Liver (tissue), 9 donors: ENCODE data around the gene TWIST2. TPM values are rescaled to one million over a fixed set of nuclear protein-coding genes. Genes with fewer than 3 reads are reported as not detected.

ENCODE experiments used
- DNase-seq: peaks from one replicate; pipeline ENCODE4 v3.0.0-alpha.2; 2017; ENCODE audit warnings: low spot score
- H3K27ac ChIP-seq, 2 donors: one replicate each; pipeline ENCODE4 v1.7.0; 2013; ENCODE audit warnings: inconsistent platforms in 2 of 2, low read length in 2 of 2, control low read depth in 1 of 2, low read depth in 1 of 2, mild to moderate bottlenecking in 1 of 2
- H3K27me3 ChIP-seq, 4 donors: one replicate each; pipeline versions ENCODE4 v1.6.1 to v1.7.0; 2013; ENCODE audit warnings: low read length in 3 of 4, inconsistent platforms in 1 of 4, mild to moderate bottlenecking in 1 of 4, moderate library complexity in 1 of 4; ENCODE audit not compliant: control insufficient read depth in 4 of 4, insufficient read depth in 4 of 4
- H3K36me3 ChIP-seq, 4 donors: one replicate each; pipeline versions ENCODE4 v1.6.1 to v1.7.0; 2013; ENCODE audit warnings: low read length in 3 of 4, mild to moderate bottlenecking in 3 of 4, low read depth in 1 of 4, moderate library complexity in 1 of 4; ENCODE audit not compliant: control insufficient read depth in 4 of 4, insufficient read depth in 3 of 4
- H3K4me1 ChIP-seq, 4 donors: one replicate each; pipeline versions ENCODE4 v1.6.1 to v1.7.0; 2013; ENCODE audit warnings: low read length in 3 of 4, mild to moderate bottlenecking in 3 of 4, moderate library complexity in 1 of 4; ENCODE audit not compliant: control insufficient read depth in 4 of 4, insufficient read depth in 4 of 4
- H3K4me3 ChIP-seq, 3 donors: one replicate each; pipeline versions ENCODE4 v1.6.1 to v1.7.0; 2013; ENCODE audit warnings: low read length in 3 of 3, control low read depth in 1 of 3, low read depth in 1 of 3, mild to moderate bottlenecking in 1 of 3
- H3K9ac ChIP-seq, 2 donors: one replicate each; pipeline ENCODE4 v1.7.0; 2013; ENCODE audit warnings: low read length in 2 of 2, mild to moderate bottlenecking in 2 of 2, moderate library complexity in 2 of 2, control low read depth in 1 of 2, low read depth in 1 of 2
- H3K9me3 ChIP-seq, 4 donors: one replicate each; pipeline versions ENCODE4 v1.6.1 to v1.7.0; 2013; ENCODE audit warnings: low read length in 3 of 4; ENCODE audit not compliant: control insufficient read depth in 4 of 4
- ATF3 ChIP-seq: IDR thresholded peaks from 2 replicates; pipeline ENCODE4 v1.6.1; 2016; ENCODE audit warnings: antibody characterized with exemption
- CTCF ChIP-seq: fragments of 150-350 bp; IDR thresholded peaks from 2 replicates; pipeline ENCODE4 v1.5.1; 2017; ENCODE audit warnings: improper control_type of control experiment, low read depth, low read length; ENCODE audit not compliant: missing input control
- EGR1 ChIP-seq, 2 donors: IDR thresholded peaks; 2 replicates each; pipeline ENCODE4 v1.6.1; 2016 to 2018; ENCODE audit warnings: antibody characterized with exemption in 2 of 2, low read depth in 2 of 2
- FOXA1 ChIP-seq: IDR thresholded peaks from 2 replicates; pipeline ENCODE4 v1.6.1; 2016; ENCODE audit warnings: antibody characterized with exemption
- FOXA2 ChIP-seq: IDR thresholded peaks from 2 replicates; pipeline ENCODE4 v1.6.1; 2016; ENCODE audit warnings: antibody characterized with exemption
- GABPA ChIP-seq, 2 donors: IDR thresholded peaks in 1 of 2; conservative IDR thresholded peaks in 1 of 2; 2 replicates each; pipeline ENCODE4 v1.6.1; 2016; ENCODE audit warnings: antibody characterized with exemption in 2 of 2, mild to moderate bottlenecking in 1 of 2, moderate library complexity in 1 of 2
- HNF4A ChIP-seq, 2 donors: conservative IDR thresholded peaks; 2 replicates each; pipeline ENCODE4 v1.6.1; 2016; ENCODE audit warnings: antibody characterized with exemption in 2 of 2, mild to moderate bottlenecking in 2 of 2
- HNF4G ChIP-seq: IDR thresholded peaks from 2 replicates; pipeline ENCODE4 v1.6.1; 2016; ENCODE audit warnings: antibody characterized with exemption
- JUND ChIP-seq, 2 donors: IDR thresholded peaks; 2 replicates each; pipeline ENCODE4 v1.6.1; 2016; ENCODE audit warnings: antibody characterized with exemption in 2 of 2
- MAX ChIP-seq: IDR thresholded peaks from 2 replicates; pipeline ENCODE4 v1.6.1; 2016; ENCODE audit warnings: antibody characterized with exemption
- NR2F2 ChIP-seq: IDR thresholded peaks from 2 replicates; pipeline ENCODE4 v1.6.1; 2016; ENCODE audit warnings: antibody characterized with exemption
- REST ChIP-seq: IDR thresholded peaks from 2 replicates; pipeline ENCODE4 v1.6.1; 2016; ENCODE audit warnings: antibody characterized with exemption, mild to moderate bottlenecking
- RXRA ChIP-seq, 2 donors: IDR thresholded peaks; 2 replicates each; pipeline ENCODE4 v1.6.1; 2017 to 2018; ENCODE audit warnings: antibody characterized with exemption in 2 of 2, mild to moderate bottlenecking in 1 of 2
- SP1 ChIP-seq: IDR thresholded peaks from 2 replicates; pipeline ENCODE4 v1.6.1; 2018; ENCODE audit warnings: antibody characterized with exemption, mild to moderate bottlenecking
- TAF1 ChIP-seq: conservative IDR thresholded peaks from 2 replicates; pipeline ENCODE4 v1.6.1; 2016; ENCODE audit warnings: antibody characterized with exemption, mild to moderate bottlenecking
- YY1 ChIP-seq: IDR thresholded peaks from 2 replicates; pipeline ENCODE4 v1.6.1; 2016; ENCODE audit warnings: antibody characterized with exemption, mild to moderate bottlenecking
- ZBTB33 ChIP-seq: IDR thresholded peaks from 2 replicates; pipeline ENCODE4 v1.6.1; 2016; ENCODE audit warnings: antibody characterized with exemption
- WGBS: extraction: QIAGEN DNeasy Blood & Tissue Kit; methylation state at CpG from one replicate; pipeline ENCODE4 v1.1.7; 2013; 5-methylcytosine and 5-hydroxymethylcytosine counted together
- polyA plus RNA-seq, 2 donors: library from polyadenylated mRNA; stranded (reverse) in 1 of 2; unstranded in 1 of 2; fragments of 200-250 nt in 1 of 2; fragments of >200 nt in 1 of 2; fragmentation: Nextera tagmentation in 1 of 2; extraction: Ambion mirVana in 1 of 2; gene quantifications; one replicate each; pipeline versions ENCODE4 v1.2.1 to v1.2.3, GENCODE V29; 2013 to 2015
- total RNA-seq, 2 donors: library from RNA; depleted of rRNA; stranded (reverse); fragments of >200 nt; gene quantifications; one replicate each; pipeline ENCODE4 v1.2.3, GENCODE V29; 2014
- donor health status: healthy.
- donor health status: healthy.
- donor health status: healthy.
- donor health status: healthy.
- donor health status: healthy.

The TWIST2 gene
- total and polyA plus RNA-seq, 4 donors: 0.17 to 0.20 (median 0.19) TPM; not detected in 1

- DNase-seq: peak; percentile 17
- no peaks in the 10 kb centered on the region for H3K4me1 ChIP-seq
- WGBS: 65% methylated on average over 17 of the region's 17 CpGs
- no peak overlapping the region for H3K27ac ChIP-seq
- H3K9ac ChIP-seq: no peak overlapping the region
- peaks cover 0 to 9% (median 0%) of the 10 kb centered on the region in 4 donors for H3K27me3 ChIP-seq
- no peak for TF ChIP-seq ATF3
- no peak for TF ChIP-seq HNF4G
- no peak for TF ChIP-seq CTCF
- no peak for TF ChIP-seq ZBTB33
- H3K36me3 ChIP-seq: no peaks in the 10 kb centered on the region
- peaks cover 0 to 6% (median 0%) of the 10 kb centered on the region in 4 donors for H3K9me3 ChIP-seq
- H3K4me3 ChIP-seq: no peak overlapping the region
These were observed 43.7 kb upstream of the TWIST2 start for GRCh38 chr2:238803996-238804870.

- Histone ChIP-seq H3K9ac (no peak overlapping the region), H3K27ac (no peak overlapping the region), H3K4me3 (no peak overlapping the region), H3K9me3 (peaks cover 0 to 6% (median under 1%) of the 10 kb centered on the region in 4 donors), H3K36me3 (no peaks in the 10 kb centered on the region), H3K4me1 (no peaks in the 10 kb centered on the region), H3K27me3 (peaks cover 0 to 3% (median 0%) of the 10 kb centered on the region in 4 donors)
- TF ChIP-seq FOXA1 (no peak), HNF4A (conservative IDR thresholded peaks at IDR 0.05) (no peak), TAF1 (no peak), JUND (IDR thresholded peaks at IDR 0.05) (no peak), CTCF (no peak), FOXA2 (no peak), EGR1 (IDR thresholded peaks at IDR 0.05; ENCODE audit: low read depth in 2 of 2) (no peak), HNF4G (no peak), MAX (no peak), NR2F2 (no peak), SP1 (no peak), GABPA (IDR thresholded peaks at IDR 0.05 in 1 of 2, conservative IDR thresholded peaks at IDR 0.05 in 1 of 2) (no peak), REST (no peak), ZBTB33 (no peak), YY1 (no peak), RXRA (IDR thresholded peaks at IDR 0.05) (no peak)
- no peak for DNase-seq
- 81% methylated on average over 1 of the region's 1 CpG for WGBS
These were observed 39.1 kb upstream of the TWIST2 start for GRCh38 chr2:238808761-238809160.
